GF-D8 (cell line): ENCODE data around the gene APEH.
"Not testable (repeated sequence)": the region's sequence is repeated elsewhere in the genome, so short reads cannot be mapped to it uniquely, and the experiment has no call there.

Experiments
- DNase-seq: peaks from one replicate; lab custom pipeline; 2025; lab: John Stamatoyannopoulos, UW

Gene APEH

GRCh38 chr3:49668861-49669260 is 5.3 kb upstream of the APEH start:
- no peak for DNase-seq

GRCh38 chr3:49669352-49669751 is 4.8 kb upstream of the APEH start:
- DNase-seq: no peak

GRCh38 chr3:49670940-49671290 is 3.2 kb upstream of the APEH start:
- DNase-seq: no peak

- DNase-seq: no peak
Observed at GRCh38 chr3:49671291-49672288, 2.6 kb upstream of the APEH start.

GRCh38 chr3:49673121-49673714 is 933 bp upstream of the APEH start:
- DNase-seq: no peak

GRCh38 chr3:49674497-49674983 is 389 bp downstream of the APEH start:
- DNase-seq: no peak

- DNase-seq: no peak
Observed at GRCh38 chr3:49675912-49676311, 1.8 kb downstream of the APEH start.

GRCh38 chr3:49680493-49681231 is 6.5 kb downstream of the APEH start:
- no peak for DNase-seq

- no peak for DNase-seq
Observed at GRCh38 chr3:49681232-49681522, 7.0 kb downstream of the APEH start.

GRCh38 chr3:49681543-49681942 is 7.4 kb downstream of the APEH start:
- DNase-seq: no peak

- DNase-seq: no peak
Observed at GRCh38 chr3:49683162-49683561, 9.0 kb downstream of the APEH start.

- not testable (repeated sequence) for DNase-seq
Observed at GRCh38 chr3:49684453-49684852, 10.3 kb downstream of the APEH start.

- not testable (repeated sequence) for DNase-seq
Observed at GRCh38 chr3:49685103-49685502, 11.0 kb downstream of the APEH start.

GRCh38 chr3:49685846-49686245 is 11.7 kb downstream of the APEH start:
- not testable (repeated sequence) for DNase-seq

GRCh38 chr3:49686346-49686745 is 12.2 kb downstream of the APEH start:
- DNase-seq: not testable (repeated sequence)

GRCh38 chr3:49686769-49687423 is 12.7 kb downstream of the APEH start:
- DNase-seq: not testable (repeated sequence)

- DNase-seq: not testable (repeated sequence)
Observed at GRCh38 chr3:49687424-49687795, 13.3 kb downstream of the APEH start.

GRCh38 chr3:49688338-49689045 is 14.3 kb downstream of the APEH start:
- not testable (repeated sequence) for DNase-seq

- no peak for DNase-seq
Observed at GRCh38 chr3:49689046-49689907, 15.1 kb downstream of the APEH start, which contains the start of the genes MST1 and RNF123. MST1 (minus strand) TSS chr3:49689474; CDS start chr3:49688691, 783 bp downstream. RNF123 (plus strand) TSS chr3:49689557; CDS start chr3:49691166, 1,609 bp downstream.

- not testable (repeated sequence) for DNase-seq
Observed at GRCh38 chr3:49689908-49690624, 15.9 kb downstream of the APEH start.
